Inflammatory macrophage treated with lipopolysaccharide for 4 hours (primary cell): ENCODE results near the gene KCNAB2.

Source experiments
- DNase-seq: peaks from one replicate; pipeline ENCODE4 v3.0.0-alpha.2; 2020

KCNAB2 gene

DNA sequence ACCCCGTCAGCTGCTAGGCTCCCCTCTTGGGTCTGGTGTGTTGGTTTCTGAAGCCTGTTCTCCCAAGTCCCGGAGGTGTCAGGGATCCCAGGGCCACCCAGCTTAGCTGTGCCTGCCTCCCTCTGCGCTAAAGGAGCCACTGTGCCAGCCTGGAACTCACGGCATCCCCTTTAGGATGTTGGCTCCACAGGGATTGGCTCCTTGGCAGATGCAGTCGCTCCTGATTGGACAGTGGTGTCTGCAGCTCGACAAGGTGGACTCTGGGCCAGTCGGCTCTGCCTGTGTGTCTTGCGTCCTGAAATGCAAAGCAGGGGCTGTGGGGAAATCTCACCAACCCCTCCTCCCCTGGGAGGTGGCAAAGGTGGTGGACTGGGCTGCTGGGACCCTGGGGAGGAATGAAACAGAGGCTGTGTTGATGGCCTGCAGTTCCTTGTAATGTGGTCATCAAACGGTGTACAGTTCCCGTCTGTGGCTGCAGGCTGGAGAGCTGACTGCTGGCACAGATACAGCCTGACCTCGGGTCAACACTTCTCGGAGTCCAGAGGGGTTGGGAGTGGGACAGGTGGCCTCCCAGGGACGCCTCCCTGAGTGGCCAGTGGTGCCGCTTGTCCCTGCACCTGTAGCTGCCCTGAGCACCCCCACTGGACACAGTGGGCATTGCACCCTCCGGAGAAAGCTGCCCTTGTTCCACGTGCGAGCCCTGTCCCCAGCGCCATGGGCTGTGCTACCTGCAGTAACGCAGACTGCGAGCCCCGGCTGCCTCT lies 11.5 kb upstream of the KCNAB2 start:
- DNase-seq = peak; percentile 25

DNA sequence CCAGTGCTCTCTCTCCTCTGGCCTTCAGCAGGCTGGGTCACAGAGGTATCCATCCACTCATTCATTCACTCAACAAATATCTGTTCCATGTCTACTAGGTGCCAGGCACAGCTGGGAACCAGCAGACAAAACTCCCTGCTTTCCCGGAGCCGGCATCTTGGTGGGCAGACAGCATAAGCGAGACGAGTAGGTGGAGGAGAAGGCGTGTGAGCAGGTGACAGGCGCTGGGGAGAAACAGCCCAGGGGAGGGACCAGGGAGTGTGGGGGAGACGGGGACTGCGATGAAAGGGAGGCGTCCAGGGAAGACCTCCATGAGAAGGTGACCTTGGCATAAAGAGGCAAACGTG lies 11.0 kb upstream of the KCNAB2 start:
- no peak for DNase-seq

DNA sequence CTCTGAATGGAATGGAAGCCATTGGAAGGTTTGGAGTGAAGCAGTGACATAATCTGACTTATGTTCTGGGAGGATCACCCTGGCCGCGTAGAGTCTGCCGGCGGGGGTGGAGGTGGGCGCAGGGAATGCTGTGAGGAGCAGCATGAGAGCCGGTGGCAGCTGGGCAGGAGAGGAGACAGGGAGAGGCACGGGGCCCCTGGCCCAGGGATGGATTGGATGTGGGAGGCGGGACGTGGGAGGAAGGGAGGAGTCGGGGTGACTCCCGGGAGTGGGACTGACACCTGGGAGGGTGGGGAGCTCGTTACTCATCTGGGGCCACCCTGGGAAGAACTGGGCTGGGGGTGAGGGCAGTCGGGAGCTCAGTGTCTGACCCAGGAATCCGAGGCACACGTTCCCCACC lies 10.4 kb upstream of the KCNAB2 start:
- no peak for DNase-seq

DNA sequence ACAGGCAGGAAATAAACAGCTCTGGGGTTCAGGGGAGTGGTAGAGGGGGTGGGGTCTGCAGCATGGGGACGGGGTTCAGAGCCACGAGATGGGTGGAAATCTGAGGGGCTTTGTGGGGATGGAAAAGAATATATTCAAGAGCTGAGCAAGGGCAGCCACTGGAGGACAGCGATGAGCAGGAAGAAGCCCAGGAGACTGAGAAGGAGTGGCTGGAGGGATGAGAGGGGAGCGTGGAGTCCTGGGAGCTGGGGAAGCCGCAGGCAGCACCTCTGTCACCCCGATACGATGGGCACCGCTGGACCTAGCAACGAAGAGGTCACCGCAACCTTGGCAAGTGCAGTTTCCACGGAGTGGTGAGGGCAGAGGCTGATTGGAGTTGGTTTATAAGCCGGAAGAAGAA lies 10.0 kb upstream of the KCNAB2 start:
- no peak for DNase-seq

DNA sequence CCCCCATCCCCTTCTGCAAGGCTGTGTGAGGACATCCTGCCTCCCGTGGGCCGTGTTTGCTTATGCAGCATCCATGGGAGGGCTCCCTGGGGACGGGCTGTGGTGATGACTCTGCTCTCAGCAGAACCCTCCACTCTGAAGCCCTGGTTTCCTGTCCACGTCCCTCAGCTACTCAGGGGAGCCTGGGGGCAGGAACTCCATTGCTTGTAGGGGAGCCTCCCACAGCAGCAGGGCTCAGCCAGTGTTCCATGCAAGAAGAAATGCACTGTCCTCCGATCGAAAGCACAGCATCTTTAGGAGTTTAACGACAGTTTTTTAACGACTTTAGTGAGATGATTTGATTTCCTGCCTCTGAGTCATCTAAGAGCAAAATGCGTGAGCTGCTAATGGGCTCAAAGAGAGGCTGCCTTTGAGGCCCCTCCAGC lies 8.3 kb upstream of the KCNAB2 start:
- DNase-seq = no peak

DNA sequence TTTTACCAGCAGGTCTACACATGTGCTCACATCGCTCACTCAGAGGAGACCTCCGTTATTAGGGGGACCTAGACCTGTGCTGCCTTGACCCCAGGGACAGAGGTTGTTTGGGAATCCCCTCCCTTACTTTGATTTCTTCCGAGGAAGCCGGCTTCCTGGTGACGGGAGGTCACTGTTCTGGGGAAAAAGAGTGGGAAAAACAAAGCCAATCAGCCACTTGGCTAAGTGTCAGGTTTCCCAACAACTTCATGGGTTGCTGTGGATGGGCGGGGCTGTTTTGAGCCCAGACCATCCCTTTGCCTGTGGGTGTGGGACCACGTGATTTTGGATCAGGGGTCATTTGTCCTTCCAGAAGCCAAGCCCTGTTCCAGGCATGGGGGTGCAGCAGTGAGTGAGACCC lies 7.1 kb upstream of the KCNAB2 start:
- DNase-seq = no peak

DNA sequence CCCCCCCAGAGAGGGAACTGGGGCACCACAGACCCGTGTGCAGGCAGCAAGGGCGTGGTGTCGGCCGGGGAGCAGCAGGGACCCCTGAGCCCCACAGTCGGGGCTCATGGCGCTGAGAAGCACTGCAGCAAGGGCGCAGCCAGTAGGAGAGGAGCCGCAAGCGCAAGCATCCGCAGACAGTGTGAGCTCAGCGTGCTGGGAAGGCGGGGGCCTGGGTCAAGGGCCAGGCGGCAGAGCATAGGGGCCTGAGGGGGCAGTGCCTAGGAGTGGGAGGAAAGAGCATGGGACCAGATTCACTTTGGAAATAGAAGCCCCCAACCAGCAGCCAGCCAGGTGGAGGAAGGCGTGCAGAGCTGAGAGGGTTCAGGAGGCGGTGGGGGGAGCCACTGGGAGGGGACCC lies 6.7 kb upstream of the KCNAB2 start:
- DNase-seq = no peak

DNA sequence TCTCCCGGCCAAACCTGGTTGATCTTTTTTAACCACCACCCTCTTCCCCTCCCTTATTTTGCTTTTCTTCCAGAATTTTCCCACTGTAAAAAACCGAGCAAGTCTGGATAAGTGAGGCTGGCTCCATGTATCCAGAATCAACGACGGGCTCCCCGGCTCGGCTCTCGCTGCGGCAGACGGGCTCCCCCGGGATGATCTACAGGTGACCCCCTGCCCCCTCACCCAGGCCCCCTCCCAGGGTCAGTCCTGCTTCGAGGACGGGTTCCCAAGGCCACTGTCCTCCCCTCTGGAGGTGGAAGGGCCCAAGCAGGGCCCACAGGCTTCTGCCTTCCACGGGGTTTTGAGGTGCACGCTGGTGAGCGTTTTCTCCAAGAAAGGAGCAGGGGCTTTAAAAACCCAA lies 5.2 kb upstream of the KCNAB2 start:
- DNase-seq = no peak

DNA sequence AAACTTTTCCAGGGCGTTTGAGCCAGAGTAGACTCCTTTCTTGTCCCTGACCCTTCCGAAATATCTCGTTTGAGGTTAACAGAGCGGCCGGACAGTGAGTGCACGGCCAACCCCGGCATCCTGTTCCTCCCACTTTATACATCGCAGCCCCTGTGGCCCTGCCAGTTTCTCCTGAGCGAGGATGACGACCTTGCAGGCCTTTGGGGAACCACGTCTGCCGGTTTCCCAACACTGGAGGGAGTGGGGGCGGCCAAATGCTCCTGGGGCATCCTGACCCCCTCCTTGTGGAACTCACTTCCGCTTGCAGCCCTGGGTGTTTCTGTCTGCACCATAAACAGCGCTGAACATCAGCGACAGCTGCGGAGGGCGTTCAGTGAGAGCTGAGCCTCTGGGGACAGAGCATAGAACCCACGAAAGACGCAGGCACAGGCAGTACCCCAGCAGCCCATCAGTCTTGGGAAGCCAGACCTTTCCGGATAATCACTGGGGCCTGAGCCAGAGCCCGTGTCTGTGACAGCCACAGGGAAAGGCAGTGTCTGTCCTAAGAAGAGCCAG lies 4.8 kb upstream of the KCNAB2 start:
- peak; percentile 35 for DNase-seq

DNA sequence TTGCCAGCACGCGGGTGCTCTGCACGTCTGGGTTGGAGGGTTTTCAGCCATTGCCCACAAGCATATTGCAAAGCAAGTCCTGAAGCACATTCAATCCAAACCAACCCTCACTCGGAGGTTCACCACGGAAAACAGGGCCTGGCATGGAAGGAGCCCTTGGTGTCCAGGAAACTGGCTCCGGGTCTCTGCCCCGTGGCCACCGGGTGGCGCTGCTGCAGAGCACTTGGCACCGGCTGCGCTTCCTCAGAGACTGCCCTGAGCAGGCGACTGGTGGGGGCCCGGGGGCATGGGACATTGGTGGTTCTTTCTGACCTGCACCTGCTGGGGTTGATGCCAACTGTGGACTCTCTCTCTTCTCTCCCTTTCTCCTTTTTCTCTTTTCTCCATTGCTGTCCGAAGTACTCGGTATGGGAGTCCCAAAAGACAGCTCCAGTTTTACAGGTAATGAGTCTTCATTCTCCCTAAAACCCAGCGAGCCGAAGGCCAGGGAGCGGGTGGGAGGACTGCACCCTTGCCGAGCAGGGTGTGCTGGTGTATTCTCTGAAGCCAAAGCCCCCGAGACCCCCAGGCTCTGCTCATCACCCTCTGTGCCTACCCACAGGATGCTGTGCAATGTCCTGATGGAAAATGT lies 4.1 kb upstream of the KCNAB2 start:
- peak; percentile 35 for DNase-seq

DNA sequence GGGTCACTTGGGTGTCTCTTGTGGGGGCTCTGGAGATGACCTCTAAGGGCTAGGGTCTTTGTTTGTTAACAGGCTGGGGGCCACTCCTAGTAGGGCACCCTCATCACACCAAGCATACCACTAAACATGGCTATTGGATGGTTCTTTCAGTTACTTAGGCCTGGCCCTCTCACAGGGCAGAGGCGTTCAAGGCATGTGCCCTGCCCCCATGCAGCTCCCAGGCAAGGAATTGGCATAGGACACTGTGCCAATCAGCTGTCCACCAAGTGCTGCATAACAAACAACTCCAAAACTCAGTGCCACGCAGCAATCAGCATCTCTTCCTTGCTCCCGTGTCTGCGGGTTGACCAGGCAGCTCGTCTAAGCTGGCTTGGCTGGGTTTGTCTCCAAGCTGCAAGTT lies 2.1 kb upstream of the KCNAB2 start:
- no peak for DNase-seq

DNA sequence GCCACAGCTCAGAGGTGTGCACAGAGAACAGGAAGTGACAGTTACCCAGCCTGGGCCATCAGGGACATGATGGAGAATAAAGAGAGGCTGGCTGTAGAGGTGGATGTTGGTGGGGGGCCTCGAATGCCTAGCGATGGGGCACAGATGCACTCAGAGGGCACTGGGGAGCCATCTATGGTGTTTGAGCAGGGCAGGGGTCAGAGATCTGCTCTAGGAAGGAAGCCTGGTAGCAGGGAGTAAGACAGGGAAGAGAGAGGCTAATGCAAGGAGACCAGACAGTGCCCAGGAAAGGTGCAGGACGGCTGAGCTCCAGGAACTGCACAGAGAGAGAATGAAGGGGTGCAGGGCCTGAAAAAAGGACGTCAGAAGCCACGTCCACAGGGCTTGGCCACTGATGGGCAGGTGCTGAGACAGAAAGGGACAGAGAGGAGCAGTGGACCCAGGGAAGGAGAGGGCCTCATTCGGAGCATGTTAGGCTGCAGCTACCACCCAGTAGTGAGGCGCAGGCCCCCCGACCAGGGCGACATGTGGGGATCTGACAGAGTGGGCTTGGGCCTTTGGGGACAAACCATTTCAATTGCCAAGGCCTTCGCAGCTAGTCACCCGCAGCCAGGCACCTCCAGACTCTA lies 1.1 kb upstream of the KCNAB2 start:
- DNase-seq = no peak

DNA sequence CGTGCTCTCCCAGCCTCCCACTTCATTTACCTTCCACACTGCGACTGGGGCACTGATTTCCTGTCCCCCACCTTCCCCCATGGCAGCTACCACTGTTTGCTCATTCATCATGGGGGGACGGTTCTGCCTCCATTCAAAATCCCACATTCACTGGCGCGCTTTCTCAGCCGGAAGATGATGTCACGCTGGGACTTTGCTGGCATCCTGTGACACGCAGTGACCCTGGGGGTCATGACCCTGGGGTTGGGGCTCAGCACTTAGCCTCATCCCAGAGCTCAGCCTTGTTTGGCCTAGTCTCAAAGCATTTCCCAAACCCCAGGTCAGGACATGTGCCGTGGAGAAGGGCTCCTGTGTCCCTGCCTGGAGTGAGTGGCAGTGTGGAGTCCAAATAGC lies 582 bp upstream of the KCNAB2 start:
- DNase-seq = no peak

DNA sequence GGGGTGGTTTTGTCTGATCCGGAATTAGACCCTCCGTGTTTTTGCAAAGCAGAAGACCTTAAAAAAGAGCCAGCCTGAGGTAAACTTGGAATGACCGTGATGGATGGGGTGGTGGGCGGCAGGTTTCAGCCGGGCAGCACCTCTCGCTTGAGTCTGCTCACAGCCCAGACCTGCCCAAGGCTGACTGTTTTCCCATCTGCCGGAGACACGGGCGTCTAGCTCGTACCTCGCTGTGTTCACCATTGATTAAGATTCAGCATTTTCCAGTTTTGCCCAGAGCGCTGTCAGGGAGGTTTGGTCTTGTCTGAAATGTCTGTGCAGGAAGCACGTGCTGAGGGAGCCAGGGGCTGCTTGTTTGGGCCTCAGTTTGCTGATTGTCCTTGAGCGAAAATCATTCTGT lies 591 bp downstream of the KCNAB2 start:
- no peak for DNase-seq

DNA sequence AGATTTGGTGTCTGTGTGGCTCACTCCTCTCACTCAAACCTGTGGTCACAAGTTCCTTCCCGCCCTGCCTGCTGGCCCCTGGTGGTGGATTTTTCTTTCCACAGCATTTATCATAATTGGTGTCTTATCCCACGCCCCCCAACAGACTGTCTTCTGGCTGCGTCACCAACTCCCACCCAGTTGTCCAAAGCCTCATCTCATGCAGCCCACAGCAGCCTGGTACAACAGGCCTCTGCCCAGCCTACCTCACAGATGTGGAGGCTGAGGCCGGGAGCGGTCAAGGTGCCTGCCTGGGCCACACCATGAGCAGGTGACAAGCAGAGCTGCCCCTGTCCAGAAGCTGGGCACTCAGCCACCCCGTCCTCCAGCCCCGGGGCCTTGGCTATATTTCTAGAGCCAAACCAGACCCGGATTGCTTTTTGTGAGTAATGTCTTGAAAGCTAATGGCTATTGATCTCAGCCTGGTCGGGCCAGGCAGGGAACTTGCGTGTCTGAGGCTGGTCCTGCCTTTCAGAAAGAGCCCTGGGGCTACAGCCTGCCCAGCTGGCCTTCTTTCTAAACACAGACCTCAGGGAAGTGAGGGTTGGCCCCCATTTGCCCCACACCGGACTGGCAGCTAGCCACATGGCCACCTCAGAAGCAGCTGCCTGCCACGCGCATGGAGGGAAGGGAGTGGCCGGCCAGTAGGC lies 2.6 kb downstream of the KCNAB2 start:
- no peak for DNase-seq

DNA sequence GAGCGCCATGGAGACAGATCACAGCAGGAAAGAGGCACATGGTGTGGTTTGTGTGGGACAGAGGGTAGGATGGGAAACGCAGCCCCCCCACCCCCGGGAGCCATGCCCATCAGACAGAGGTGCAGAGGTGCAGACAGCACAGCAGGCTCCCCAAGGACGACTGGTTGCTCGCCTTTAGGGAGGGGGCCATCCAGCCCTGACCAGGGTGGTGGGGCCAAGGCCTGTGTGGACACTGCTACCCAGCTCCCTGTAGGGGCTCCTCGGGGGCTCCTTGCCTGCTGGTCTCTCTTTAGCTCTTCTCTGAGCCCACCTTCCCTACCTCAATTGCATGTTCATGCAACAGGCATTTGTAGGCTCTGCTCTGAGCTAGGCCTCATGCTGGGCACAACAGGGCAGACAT lies 3.7 kb downstream of the KCNAB2 start:
- no peak for DNase-seq

DNA sequence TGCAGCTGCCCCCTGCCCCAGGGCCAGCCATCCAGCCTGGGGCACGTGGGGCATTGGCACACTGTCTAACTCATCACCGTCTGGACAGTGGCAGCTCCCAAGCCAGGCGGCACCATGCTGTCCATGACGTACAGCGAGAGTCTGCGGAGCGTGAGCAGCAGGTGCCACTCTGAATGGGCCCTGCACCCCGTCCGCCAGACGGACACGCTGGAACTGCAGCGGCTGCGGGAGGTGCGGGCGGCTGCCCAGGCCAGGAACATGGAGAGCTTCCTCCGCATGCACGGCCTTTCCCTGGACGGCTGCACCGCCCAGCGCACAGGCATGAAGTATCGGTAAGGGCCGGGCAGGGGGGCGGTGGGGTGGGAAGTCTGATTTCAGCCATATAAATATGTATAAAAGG lies 5.7 kb downstream of the KCNAB2 start:
- DNase-seq = no peak

DNA sequence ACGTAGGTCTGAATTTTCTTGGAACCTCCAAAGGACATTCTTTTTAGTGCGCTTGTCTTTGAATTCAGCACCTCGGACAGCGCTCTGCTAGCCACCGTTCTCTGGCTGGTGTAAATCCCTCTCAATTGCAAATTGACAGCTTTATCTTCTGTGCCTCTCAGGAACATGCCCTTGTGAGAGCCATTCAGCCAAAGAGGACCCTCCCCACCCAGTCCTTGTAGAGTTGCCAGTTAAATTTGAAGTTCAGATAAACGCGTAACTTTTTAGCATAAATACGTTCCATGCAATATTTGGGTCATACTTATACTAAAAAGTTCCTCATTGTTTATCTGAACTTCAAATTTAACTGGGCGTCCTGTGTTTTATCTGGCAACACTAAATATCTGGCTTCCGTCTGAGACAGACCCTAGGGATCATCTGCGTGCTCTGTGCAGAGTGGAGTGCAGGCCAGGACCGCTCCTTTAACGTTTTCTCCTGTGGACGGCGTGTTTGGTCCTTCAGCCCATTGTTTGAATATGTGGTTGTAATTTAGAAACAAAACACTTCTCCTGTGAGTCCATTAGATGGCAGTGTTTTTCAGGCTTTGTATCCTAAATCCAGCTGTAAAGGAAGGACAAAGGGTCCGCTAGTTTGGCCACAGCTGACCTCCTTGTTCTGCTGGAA lies 7.0 kb downstream of the KCNAB2 start:
- peak; percentile 58 for DNase-seq

DNA sequence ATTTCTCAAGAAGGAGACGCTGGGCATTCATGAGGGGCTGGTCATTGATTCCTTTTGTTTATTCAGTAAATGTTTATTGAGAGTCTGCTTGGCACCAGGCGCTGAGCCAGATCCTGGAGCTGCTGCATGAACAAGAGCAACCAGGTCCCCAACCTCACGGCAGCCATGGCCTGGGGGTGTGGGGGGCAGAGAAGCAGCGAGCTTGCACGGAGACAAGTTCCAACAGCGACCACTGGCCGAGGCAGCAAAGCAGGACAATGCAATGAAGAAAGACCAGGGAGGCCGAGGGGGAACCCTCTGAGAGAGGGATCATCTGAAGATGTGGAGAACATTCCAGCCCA lies 7.5 kb downstream of the KCNAB2 start:
- no peak for DNase-seq

DNA sequence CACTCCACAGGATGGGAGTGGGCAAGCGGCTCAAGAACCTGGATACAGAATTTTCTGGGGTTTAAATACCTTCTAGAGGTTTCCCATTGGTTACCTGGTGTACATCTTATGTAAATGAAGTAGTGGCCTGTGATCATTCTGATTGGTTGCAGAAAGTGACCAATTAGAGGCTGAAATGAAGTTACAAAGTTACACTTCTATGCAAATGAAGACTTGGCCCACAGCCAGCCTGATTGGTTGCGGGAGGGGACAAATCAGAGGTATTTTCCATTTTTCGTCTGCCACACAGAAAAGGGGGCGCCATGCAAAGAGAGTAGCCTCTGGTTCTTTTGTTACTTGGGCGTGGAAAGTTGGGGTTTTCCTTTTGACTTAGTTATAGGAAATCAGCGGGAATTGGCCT lies 8.9 kb downstream of the KCNAB2 start:
- no peak for DNase-seq

DNA sequence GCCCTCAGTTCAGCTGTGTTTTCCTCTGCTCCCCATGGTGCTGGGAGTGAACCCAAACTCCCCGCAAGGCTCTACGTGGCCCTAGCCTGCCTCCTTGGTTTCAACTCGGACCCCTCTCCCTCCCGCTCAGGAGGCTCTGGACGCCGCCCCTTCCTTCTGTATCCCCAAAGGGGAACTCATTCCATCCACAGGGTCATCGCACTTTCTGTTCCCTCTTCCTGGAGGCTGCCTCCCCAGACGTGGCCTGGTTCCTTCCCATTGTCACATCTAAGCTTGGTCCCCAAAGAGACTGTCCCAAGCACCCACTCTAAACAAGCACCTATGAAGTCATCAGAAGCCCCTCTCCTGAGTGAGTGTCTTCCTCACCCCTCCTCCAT lies 10.9 kb downstream of the KCNAB2 start:
- peak; percentile 78 for DNase-seq

DNA sequence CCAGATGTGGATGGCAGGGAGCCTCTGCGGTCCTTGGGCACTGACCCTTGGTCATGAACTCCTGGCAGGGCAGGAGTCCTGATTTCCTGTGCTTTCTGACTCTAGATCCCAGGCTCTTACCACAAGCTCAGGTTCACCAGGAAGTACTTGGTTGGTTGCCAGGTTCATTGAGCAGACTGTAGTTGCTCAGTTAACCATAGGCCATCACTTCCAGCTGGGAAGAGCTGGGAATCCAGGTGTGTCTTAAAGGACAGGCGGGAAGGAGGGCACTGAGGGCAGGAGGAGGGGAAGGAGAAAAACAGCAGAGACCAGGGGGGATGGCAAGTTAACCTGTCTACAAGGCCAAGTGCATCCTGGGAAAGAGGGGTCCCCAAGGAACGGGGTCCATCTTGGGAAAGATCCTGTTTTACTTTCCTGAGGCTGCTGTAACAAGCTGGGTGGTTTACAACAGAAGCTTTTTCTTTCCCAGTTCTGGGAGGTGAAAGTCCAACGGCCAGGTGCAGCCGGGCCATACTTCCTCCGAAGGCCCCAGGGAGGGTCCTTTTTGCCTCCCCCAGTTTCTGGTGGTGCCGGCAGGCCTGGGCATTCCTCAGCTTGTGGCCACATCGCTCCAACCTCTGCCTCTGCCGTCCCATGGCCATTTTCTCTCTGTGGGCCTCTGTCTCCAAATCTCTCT lies 11.6 kb downstream of the KCNAB2 start:
- no peak for DNase-seq

DNA sequence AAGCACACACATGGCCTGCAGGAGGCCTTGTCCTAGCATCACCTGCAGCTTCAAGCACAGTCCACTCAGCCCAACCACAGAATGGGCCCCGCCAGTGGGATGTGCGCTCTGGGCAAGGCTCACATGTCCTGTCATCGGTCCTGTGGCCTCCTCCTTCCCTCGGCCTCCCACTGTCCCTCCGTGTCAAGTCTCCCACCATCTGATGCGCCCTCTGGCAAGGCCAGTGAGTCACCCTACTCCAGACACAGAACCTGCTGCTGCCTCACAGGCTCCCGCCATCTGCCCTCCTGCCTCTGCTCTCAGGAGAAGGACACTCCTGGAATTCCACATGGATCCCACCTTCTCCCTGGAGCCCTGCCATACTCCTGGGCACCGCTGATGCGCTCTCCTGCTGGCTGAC lies 14.2 kb downstream of the KCNAB2 start:
- peak; percentile 67 for DNase-seq
